GM12878 (cell line): ENCODE measurements around the gene RBBP4. TPM values are rescaled to one million over a fixed set of nuclear protein-coding genes. Genes with fewer than 3 reads are reported as not detected.

Experiments used
- ATAC-seq: fragments of 200-7000 bp; cut with Tn5 transposase; 3 replicates; pipeline ENCODE4 v1.9.1; 2020; ENCODE audit warnings: mild to moderate bottlenecking, moderate library complexity
- BruUV-seq: library from RNA; stranded (reverse); fragments of 400-500 nt; replicated peaks from 2 replicates; lab custom pipeline; 2021; lab: Mats Ljungman, UMichigan
- CTCF ChIA-PET: fragments of 300-600 bp; sonication (Branson Sonifier 250); formaldehyde crosslinking; extraction: SDS; loops from one replicate; lab custom pipeline; 2021; ENCODE audit warnings: inconsistent platforms; lab: Yijun Ruan, JAX
- POLR2A ChIA-PET: fragments of 350-600 bp; formaldehyde crosslinking; extraction: SDS; loops from one replicate; lab custom pipeline; 2021; ENCODE audit warnings: inconsistent platforms; lab: Charles Lee
- RAD21 ChIA-PET: fragments of 300-600 bp; sonication (Branson Sonifier 250); formaldehyde crosslinking; loops from one replicate; lab custom pipeline; 2023; ENCODE audit warnings: antibody characterized with exemption; ENCODE audit not compliant: unreplicated experiment; lab: Charles Lee
- SMC1A ChIA-PET: fragments of 300-600 bp; sonication (Branson Sonifier 250); formaldehyde crosslinking; loops from one replicate; lab custom pipeline; 2023; ENCODE audit not compliant: unreplicated experiment, uncharacterized antibody; lab: Charles Lee
- DNase-seq: peaks from one replicate; pipeline ENCODE4 v3.0.0-alpha.2; 2011; ENCODE audit warnings: low read depth, low spot score
- FAIRE-seq: peaks from 3 replicates; lab custom pipeline; 2011; peaks lifted over from hg19 to GRCh38; lab: Jason Lieb, UNC
- H2AFZ ChIP-seq: 2 replicates; pipeline ENCODE4 v1.6.0; 2011; ENCODE audit warnings: low read depth, low read length, control low read depth; ENCODE audit not compliant: control insufficient read depth
- H3K27ac ChIP-seq: 2 replicates; pipeline ENCODE4 v1.5.1; 2011; ENCODE audit warnings: control low read depth; ENCODE audit not compliant: control insufficient read depth, insufficient read depth
- H3K27me3 ChIP-seq, 2 experiments: replicated peaks in 1 of 2; 2 replicates each; pipeline versions ENCODE4 v1.6.0 to v1.6.1; 2011; ENCODE audit warnings: low read length in 1 of 2; ENCODE audit not compliant: control insufficient read depth in 2 of 2, insufficient read depth in 2 of 2
- H3K36me3 ChIP-seq, 2 experiments: 2 replicates each; pipeline ENCODE4 v1.5.1; 2011; ENCODE audit warnings: low read length in 1 of 2; ENCODE audit not compliant: control insufficient read depth in 2 of 2, insufficient read depth in 2 of 2
- H3K4me1 ChIP-seq: 2 replicates; pipeline ENCODE4 v1.6.1; 2011; ENCODE audit warnings: mild to moderate bottlenecking, low read length, moderate library complexity, mixed read lengths; ENCODE audit not compliant: control insufficient read depth, insufficient read depth
- H3K4me2 ChIP-seq: 2 replicates; pipeline ENCODE4 v1.6.0; 2011; ENCODE audit warnings: control low read depth; ENCODE audit not compliant: control insufficient read depth, insufficient read depth
- H3K4me3 ChIP-seq: fragments of 200-600 bp; sonication (generic); 2 replicates; pipeline ENCODE4 v1.5.1; 2016
- H3K79me2 ChIP-seq: 2 replicates; pipeline ENCODE4 v1.6.0; 2011; ENCODE audit warnings: low read length; ENCODE audit not compliant: control insufficient read depth, insufficient read depth
- H3K9ac ChIP-seq: 2 replicates; pipeline ENCODE4 v1.8.0; 2011; ENCODE audit warnings: low read length, control low read depth, mixed read lengths; ENCODE audit not compliant: control insufficient read depth, insufficient read depth
- H3K9me3 ChIP-seq: replicated peaks from 3 replicates; pipeline ENCODE4 v1.5.1; 2011; ENCODE audit warnings: mild to moderate bottlenecking, low read length; ENCODE audit not compliant: control insufficient read depth, insufficient read depth
- H4K20me1 ChIP-seq: 2 replicates; pipeline ENCODE4 v1.6.0; 2011; ENCODE audit not compliant: control insufficient read depth, insufficient read depth
- ATF7 ChIP-seq: fragments of 450-650 bp; IDR thresholded peaks from 2 replicates; pipeline ENCODE4 v1.6.1; 2016; ENCODE audit warnings: low read depth, mild to moderate bottlenecking
- CBFB ChIP-seq: IDR thresholded peaks from 2 replicates; pipeline ENCODE4 v1.6.1; 2016; ENCODE audit warnings: antibody characterized with exemption, low read depth
- NFIC ChIP-seq: IDR thresholded peaks from 2 replicates; pipeline ENCODE4 v1.6.1; 2012; ENCODE audit warnings: low read depth, mild to moderate bottlenecking, inconsistent platforms, low read length, moderate library complexity
- NKRF ChIP-seq: fragments of 450-650 bp; conservative IDR thresholded peaks from 2 replicates; pipeline ENCODE4 v1.6.1; 2017; ENCODE audit warnings: mild to moderate bottlenecking, moderate library complexity
- WGBS: methylation state at CpG from one replicate; pipeline ENCODE4 v1.1.6; 2016; ENCODE audit warnings: low lambda C conversion rate; ENCODE audit not compliant: insufficient replicate concordance, insufficient coverage; ENCODE audit errors: missing lambda C conversion rate; 5-methylcytosine and 5-hydroxymethylcytosine counted together
- in situ Hi-C: fragments of 300-500 bp; cut with MboI; formaldehyde crosslinking; loops from 9 replicates; pipeline ENCODE4 v1.14.3; 2018; ENCODE audit warnings: mixed read lengths
- intact Hi-C: fragments of 100-400 bp; cut with micrococcal nuclease; formaldehyde crosslinking; loops from one replicate; pipeline ENCODE4 v1.14.2; 2022; ENCODE audit not compliant: unreplicated experiment
- polyA plus RNA-seq, 11 experiments: library from polyadenylated mRNA; depleted of rRNA in 4 of 11; unstranded in 6 of 11; stranded (reverse) in 5 of 11; fragments of >200 nt; fragmentation: Nextera tagmentation in 4 of 11; fragmentation: Illumina TruSeq in 1 of 11; extraction: Ambion mirVana in 4 of 11; extraction: Trizol in 1 of 11; gene quantifications; 1 replicate in 1 of 11; 2 replicates in 10 of 11; pipeline versions ENCODE4 v1.2.1 to v1.2.3, GENCODE V29; 2011 to 2016; ENCODE audit warnings: inconsistent platforms in 2 of 11, missing spikeins in 2 of 11, low read depth in 1 of 11
- total RNA-seq, 4 experiments: library from RNA; depleted of rRNA in 3 of 4; stranded (reverse); fragments of >200 nt in 3 of 4; fragmentation: Illumina TruSeq in 1 of 4; extraction: Trizol in 1 of 4; gene quantifications; 2 replicates each; pipeline versions ENCODE4 v1.2.1 to v1.2.3, GENCODE V29; 2013 to 2021
- TF ChIP-seq, protein P1 (sequence below): fragments of 450-650 bp; IDR thresholded peaks from 2 replicates; pipeline ENCODE4 v1.6.1; 2017; ENCODE audit warnings: mild to moderate bottlenecking, low read depth, inconsistent platforms; ENCODE audit not compliant: poor library complexity, severe bottlenecking
- TF ChIP-seq, protein P2 (sequence below): fragments of 450-650 bp; IDR thresholded peaks from 2 replicates; pipeline ENCODE4 v1.6.1; 2016; ENCODE audit warnings: mild to moderate bottlenecking

The RBBP4 gene
- total and polyA plus RNA-seq, 10 of the 15 experiments (the other 5 are each of a cell fraction or from before 2014, with no cell fraction given): 120 to 357 (median 231) TPM

DNA sequence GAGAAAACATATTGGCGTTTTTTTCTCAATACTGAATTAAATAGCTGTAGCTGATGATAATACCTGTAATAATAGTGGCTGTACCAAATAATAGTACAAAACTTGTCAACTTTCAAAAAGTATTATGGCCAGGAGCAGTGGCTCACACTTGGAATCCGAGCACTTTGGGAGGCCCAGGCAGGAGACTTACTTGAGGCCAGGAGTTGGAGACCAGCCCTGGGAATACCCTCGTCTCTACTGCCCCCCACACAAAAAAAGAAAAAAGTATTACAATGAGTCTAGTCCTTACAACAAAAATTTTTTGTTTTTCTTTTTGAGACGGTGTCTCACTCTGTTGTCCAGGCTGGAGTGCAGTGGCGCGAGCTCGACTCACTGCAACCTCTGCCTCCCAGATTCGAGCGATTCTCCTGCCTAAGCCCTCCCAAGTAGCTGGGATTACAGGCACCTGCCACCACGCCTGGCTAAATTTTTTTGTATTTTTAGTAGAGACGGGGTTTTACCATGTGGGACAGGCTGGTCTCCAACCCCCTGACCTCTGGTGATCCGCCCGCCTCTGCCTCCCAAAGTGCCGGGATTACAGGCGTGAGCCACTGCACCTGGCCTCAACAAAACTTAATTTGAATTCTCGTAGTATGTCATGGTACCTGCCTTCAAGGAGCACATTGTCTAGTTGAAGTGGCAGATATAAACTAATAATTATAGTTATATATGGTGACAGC is 1.4 kb downstream of the RBBP4 start:
- H3K4me1 ChIP-seq: peaks cover 3% of the 10 kb centered on the region; the same call in 1 of the 2 replicates
- H3K4me2 ChIP-seq: peak overlapping the region; percentile 64
- ChIA-PET CTCF (interaction anchor here (1.2 to 1.5 kb wide), 2 partner anchors 33 to 132 kb away, joined by 3 to 4 read pairs; no protein-coding TSS in a partner anchor), RAD21 (interaction anchor here (1.0 kb wide), 1 partner anchor 132 kb away, joined by 3 read pairs; no protein-coding TSS in a partner anchor), POLR2A (interaction anchor here (1.0 to 1.1 kb wide), 2 partner anchors 23 to 224 kb away, joined by 3 read pairs; no protein-coding TSS in a partner anchor), SMC1A (interaction anchor here (0.9 to 1.4 kb wide), 6 partner anchors 11 to 35 kb away, joined by 3 to 5 read pairs (median 3); no protein-coding TSS in a partner anchor)
- H3K36me3 ChIP-seq: peaks cover 0 to 13% of the 10 kb centered on the region in 2 experiments; a peak in 2 of 4 replicates
- 60% methylated on average over 16 of the region's 16 CpGs for WGBS
- H3K9me3 ChIP-seq: no peaks in the 10 kb centered on the region
- peaks cover 88% of the 10 kb centered on the region for H3K79me2 ChIP-seq
- DNase-seq (no peak), FAIRE-seq (no peak), ATAC-seq (no peak)
- no peak overlapping the region for H2AFZ ChIP-seq
- H3K9ac ChIP-seq: peak overlapping the region; percentile 100
- H3K27ac ChIP-seq: peak overlapping the region; percentile 100
- in situ Hi-C loops (no loop called here), intact Hi-C loops (loop anchor here (5.0 kb wide), 1 partner anchor 130 kb away; no protein-coding TSS in a partner anchor)
- BruUV-seq: no TSS peak
- H3K27me3 ChIP-seq: no peaks in the 10 kb centered on the region
- H4K20me1 ChIP-seq: no peaks in the 10 kb centered on the region
- peak overlapping the region; percentile 76 for H3K4me3 ChIP-seq
- no peak for TF ChIP-seq CBFB
- TF ChIP-seq, protein P1, sequence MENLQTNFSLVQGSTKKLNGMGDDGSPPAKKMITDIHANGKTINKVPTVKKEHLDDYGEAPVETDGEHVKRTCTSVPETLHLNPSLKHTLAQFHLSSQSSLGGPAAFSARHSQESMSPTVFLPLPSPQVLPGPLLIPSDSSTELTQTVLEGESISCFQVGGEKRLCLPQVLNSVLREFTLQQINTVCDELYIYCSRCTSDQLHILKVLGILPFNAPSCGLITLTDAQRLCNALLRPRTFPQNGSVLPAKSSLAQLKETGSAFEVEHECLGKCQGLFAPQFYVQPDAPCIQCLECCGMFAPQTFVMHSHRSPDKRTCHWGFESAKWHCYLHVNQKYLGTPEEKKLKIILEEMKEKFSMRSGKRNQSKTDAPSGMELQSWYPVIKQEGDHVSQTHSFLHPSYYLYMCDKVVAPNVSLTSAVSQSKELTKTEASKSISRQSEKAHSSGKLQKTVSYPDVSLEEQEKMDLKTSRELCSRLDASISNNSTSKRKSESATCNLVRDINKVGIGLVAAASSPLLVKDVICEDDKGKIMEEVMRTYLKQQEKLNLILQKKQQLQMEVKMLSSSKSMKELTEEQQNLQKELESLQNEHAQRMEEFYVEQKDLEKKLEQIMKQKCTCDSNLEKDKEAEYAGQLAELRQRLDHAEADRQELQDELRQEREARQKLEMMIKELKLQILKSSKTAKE: no peak
- no peak for TF ChIP-seq NKRF
- no peak for TF ChIP-seq NFIC
- TF ChIP-seq, protein P2, sequence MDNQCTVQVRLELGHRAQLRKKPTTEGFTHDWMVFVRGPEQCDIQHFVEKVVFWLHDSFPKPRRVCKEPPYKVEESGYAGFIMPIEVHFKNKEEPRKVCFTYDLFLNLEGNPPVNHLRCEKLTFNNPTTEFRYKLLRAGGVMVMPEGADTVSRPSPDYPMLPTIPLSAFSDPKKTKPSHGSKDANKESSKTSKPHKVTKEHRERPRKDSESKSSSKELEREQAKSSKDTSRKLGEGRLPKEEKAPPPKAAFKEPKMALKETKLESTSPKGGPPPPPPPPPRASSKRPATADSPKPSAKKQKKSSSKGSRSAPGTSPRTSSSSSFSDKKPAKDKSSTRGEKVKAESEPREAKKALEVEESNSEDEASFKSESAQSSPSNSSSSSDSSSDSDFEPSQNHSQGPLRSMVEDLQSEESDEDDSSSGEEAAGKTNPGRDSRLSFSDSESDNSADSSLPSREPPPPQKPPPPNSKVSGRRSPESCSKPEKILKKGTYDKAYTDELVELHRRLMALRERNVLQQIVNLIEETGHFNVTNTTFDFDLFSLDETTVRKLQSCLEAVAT: peak; percentile 68
- no peak for TF ChIP-seq ATF7
- TF ChIP-seq, all 136 proteins: peak for 1
